WI38 (cell line): ENCODE data around the gene UNC5B.

Experiments
- H3K4me3 ChIP-seq: 2 replicates; pipeline ENCODE4 v1.5.1; 2011; ENCODE audit warnings: low read depth, mild to moderate bottlenecking, control low read depth, low read length
- TF ChIP-seq, protein P1 (sequence below): IDR thresholded peaks from 2 replicates; pipeline ENCODE4 v1.5.1; 2012; ENCODE audit warnings: low read depth, mild to moderate bottlenecking, control low read depth, low read length

The UNC5B gene

DNA sequence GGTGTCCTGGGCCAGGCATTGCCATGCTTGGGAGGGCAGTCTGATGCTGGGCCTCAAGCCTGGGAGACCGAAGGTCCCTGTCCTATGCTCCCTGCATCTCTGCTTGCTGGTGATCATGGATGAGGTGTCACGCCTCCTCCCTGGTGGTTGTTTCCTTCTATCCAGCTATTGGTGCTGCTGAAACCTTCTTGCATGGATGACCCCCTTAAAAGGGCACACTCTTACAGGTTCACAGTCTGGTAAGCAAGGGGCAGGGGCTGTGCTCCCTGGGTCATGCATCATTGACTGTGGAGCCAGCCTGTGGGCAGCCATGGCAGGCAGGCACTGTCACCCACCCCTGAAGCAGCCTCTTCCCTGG, 69.9 kb downstream of the UNC5B start:
- TF ChIP-seq, protein P1, sequence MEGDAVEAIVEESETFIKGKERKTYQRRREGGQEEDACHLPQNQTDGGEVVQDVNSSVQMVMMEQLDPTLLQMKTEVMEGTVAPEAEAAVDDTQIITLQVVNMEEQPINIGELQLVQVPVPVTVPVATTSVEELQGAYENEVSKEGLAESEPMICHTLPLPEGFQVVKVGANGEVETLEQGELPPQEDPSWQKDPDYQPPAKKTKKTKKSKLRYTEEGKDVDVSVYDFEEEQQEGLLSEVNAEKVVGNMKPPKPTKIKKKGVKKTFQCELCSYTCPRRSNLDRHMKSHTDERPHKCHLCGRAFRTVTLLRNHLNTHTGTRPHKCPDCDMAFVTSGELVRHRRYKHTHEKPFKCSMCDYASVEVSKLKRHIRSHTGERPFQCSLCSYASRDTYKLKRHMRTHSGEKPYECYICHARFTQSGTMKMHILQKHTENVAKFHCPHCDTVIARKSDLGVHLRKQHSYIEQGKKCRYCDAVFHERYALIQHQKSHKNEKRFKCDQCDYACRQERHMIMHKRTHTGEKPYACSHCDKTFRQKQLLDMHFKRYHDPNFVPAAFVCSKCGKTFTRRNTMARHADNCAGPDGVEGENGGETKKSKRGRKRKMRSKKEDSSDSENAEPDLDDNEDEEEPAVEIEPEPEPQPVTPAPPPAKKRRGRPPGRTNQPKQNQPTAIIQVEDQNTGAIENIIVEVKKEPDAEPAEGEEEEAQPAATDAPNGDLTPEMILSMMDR = no peak
- no peak overlapping the region for H3K4me3 ChIP-seq

DNA sequence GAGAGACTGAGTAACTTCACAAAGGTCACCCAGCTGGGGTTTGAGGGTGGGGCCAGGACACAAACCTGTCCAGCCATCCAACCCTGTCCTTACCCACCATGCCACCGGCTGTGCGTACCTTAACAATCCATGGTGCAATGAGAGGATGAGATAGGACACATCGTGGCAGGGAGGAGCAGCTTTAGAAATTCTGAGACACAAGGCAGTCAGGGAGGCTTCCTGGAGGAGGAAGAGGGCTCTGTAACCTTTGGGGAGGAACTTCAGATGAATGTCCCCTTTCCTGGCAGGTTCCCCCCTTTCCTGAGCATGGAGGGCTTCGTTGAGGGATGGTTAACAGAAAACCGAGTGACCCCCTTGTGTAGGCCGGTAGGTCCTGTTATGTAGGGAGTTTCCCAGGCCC, 71.0 kb downstream of the UNC5B start:
- H3K4me3 ChIP-seq = no peak overlapping the region
- TF ChIP-seq, protein P1 = no peak

DNA sequence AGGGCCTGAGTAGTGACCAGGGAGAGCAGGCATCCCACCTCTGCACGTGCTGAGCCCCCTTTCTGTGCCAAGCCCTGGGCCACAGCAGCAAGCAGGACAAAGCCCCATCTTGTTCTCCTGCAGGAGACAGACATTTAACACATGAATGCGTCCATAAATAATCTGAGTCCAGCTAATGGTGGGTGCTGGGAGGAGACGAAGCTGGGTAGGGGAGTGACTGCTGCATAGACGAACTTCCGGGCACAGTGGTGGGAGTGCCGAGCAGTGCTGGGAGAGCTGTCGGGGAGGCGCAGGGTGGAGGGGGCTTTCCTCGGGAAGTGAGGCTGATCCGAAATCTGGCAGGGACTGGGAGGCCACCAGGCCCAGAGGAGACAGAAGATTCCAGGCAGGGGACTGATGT, 71.5 kb downstream of the UNC5B start:
- H3K4me3 ChIP-seq = no peak overlapping the region
- TF ChIP-seq, protein P1 = no peak

DNA sequence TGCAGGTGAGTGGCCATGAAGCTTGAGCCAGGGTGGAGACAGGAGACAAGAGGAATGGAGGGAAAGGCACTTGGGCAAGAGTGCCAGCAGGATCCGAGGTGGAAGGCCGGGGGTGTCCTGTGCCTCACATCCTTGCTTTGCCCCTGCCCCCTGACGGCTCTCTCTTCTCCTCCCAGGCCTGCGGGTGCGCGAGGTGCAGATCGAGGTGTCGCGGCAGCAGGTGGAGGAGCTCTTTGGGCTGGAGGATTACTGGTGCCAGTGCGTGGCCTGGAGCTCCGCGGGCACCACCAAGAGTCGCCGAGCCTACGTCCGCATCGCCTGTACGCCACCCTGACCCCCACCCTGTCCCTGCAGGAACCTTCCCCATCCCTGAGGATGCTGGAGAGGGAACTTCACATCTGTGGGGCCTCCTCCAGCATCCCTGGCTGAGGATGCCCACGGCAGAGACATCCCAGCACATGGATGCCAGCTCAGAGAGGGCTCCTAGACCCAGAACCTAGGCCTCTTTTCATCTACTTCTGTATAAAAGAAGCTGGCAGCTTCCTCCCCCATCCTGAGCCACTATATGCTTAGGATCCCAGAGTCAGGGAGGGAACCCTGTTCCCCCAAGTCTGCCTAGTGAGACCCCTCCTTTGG, 72.3 kb downstream of the UNC5B start:
- no peak overlapping the region for H3K4me3 ChIP-seq
- TF ChIP-seq, protein P1 = no peak

DNA sequence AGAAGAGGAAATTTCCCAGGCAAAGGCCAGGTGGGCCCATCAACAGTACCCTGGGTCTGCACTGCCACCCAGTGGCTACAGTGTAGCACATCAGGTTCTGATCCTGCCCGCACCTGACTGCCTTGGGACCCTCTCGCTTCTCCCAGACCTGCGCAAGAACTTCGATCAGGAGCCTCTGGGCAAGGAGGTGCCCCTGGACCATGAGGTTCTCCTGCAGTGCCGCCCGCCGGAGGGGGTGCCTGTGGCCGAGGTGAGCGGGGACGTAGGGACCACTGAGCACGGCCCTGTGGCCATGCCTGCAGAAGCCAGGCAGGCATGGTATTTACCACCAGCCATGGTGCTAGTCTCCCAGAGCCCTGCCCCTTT, 72.8 kb downstream of the UNC5B start:
- no peak overlapping the region for H3K4me3 ChIP-seq

DNA sequence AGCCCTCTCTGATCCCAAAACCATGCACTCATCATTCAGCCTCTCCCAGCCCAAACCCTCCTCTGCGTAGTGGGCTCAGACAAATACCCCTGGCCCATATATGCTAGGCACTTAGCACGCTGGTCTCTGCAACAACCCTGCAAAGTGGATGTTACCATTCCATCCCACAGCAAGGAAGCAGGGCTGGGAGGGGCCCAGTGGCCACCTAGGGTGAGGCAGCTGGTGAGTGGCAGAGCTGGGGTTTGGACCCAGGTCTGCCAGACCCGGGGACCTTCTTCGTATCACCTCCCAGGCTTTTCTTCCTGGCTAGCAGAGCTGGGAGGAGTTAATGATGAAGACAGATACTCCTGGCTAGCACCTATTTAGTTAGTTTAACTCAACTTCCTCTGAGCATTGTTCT, 73.6 kb downstream of the UNC5B start:
- TF ChIP-seq, protein P1 = no peak
- no peak overlapping the region for H3K4me3 ChIP-seq

More for the DNA sequence above, 72.8 kb downstream of the UNC5B start:
- TF ChIP-seq, protein P1 = peak; percentile 75

DNA sequence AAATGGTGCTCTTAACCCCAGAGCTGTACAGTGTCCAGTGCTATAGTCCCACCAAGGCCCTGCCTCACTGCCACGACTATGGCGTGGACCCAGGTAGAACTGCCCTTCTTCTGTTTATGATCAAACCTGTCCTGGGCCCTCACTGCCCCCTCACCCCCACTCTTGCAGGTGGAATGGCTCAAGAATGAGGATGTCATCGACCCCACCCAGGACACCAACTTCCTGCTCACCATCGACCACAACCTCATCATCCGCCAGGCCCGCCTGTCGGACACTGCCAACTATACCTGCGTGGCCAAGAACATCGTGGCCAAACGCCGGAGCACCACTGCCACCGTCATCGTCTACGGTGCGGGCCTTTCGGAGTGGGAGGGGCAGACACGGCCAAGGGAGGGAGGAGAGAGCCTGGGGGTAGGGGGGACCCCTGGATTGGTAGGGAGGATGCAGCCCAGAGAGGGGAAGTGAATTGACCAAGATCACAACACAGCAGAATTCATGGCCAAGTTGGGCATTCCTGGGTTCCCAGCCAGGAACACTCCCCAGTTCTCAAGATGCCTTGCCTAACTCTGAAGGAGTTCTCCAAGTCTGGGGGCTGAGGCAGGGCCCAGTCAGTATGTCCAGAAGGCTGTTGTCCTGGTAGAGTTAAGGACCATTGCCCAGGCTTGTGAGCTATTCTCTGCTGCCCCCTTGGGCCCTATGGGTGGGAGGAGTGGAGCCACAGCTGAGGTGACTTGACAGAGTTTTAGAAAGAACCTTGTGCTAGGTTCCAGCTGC, 74.3 kb downstream of the UNC5B start:
- H3K4me3 ChIP-seq = no peak overlapping the region
- TF ChIP-seq, protein P1 = no peak
